GM12864 (cell line): ENCODE measurements around the gene SS18L1.
"Not testable (repeated sequence)": the region's sequence is repeated elsewhere in the genome, so short reads cannot be mapped to it uniquely, and the experiment has no call there.

Experiments used
- DNase-seq: peaks from one replicate; pipeline ENCODE4 v3.0.0-alpha.2; 2011; ENCODE audit warnings: low read depth
- H3K4me3 ChIP-seq: 2 replicates; pipeline ENCODE4 v1.5.1; 2011; ENCODE audit warnings: mild to moderate bottlenecking, low read depth, low read length, control low read depth
- CTCF ChIP-seq: IDR thresholded peaks from 2 replicates; pipeline ENCODE4 v1.5.1; 2011; ENCODE audit warnings: low read depth, mild to moderate bottlenecking, moderate library complexity, low read length, control low read depth, inconsistent platforms; ENCODE audit errors: missing control alignments

The SS18L1 gene

GRCh38 chr20:62104791-62105345 lies 38.7 kb upstream of the SS18L1 start:
- H3K4me3 ChIP-seq: no peak overlapping the region
- no peak for DNase-seq
- TF ChIP-seq CTCF: no peak

- no peak for DNase-seq
- no peak for TF ChIP-seq CTCF
- no peak overlapping the region for H3K4me3 ChIP-seq
These were observed 38.0 kb upstream of the SS18L1 start for GRCh38 chr20:62105592-62105991.

GRCh38 chr20:62111148-62111547 lies 32.4 kb upstream of the SS18L1 start:
- DNase-seq: no peak
- no peak for TF ChIP-seq CTCF

DNA sequence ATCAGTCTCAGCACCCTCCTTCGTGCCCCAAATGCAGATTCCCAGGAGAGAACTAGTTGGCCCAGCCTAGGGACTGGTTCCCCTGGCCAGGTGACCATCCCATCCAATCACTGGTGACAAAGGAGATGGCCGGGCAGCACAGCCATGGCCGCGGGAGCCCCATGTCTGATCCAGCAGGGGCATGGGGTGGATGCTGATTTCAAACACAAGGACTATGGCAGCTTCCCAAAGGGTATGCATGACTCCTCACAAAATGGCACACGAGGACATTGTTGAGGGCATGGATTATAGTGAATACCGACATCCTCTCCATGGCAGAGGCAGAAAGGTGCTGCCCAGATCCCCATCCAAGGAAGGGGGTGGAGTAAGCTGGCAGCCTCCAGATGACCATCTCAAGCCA lies 31.2 kb upstream of the SS18L1 start:
- H3K4me3 ChIP-seq: no peak overlapping the region
- TF ChIP-seq CTCF: no peak
- no peak for DNase-seq

More at GRCh38 chr20:62111148-62111547, 32.4 kb upstream of the SS18L1 start:
- no peak overlapping the region for H3K4me3 ChIP-seq

- TF ChIP-seq CTCF: no peak
- H3K4me3 ChIP-seq: no peak overlapping the region
- no peak for DNase-seq
These were observed 28.7 kb upstream of the SS18L1 start for GRCh38 chr20:62114894-62115293.

GRCh38 chr20:62115800-62116407 lies 27.7 kb upstream of the SS18L1 start:
- not testable (repeated sequence) for H3K4me3 ChIP-seq, DNase-seq

- no peak overlapping the region for H3K4me3 ChIP-seq
- TF ChIP-seq CTCF: no peak
- no peak for DNase-seq
These were observed 26.8 kb upstream of the SS18L1 start for GRCh38 chr20:62116558-62117361.
